Mammary epithelial cell (primary cell): ENCODE data around the gene TBL1X.

Experiments used
- EZH2 ChIP-seq: IDR thresholded peaks from 2 replicates; pipeline ENCODE4 v1.6.1; 2012; ENCODE audit warnings: low read length, inconsistent platforms, borderline replicate concordance
- TF ChIP-seq, protein P1 (sequence below), 2 donors: IDR thresholded peaks in 1 of 2; conservative IDR thresholded peaks in 1 of 2; 2 replicates each; pipeline ENCODE4 v1.5.1; 2011 to 2012; ENCODE audit warnings: inconsistent platforms in 2 of 2, low read length in 2 of 2, mild to moderate bottlenecking in 2 of 2, control low read depth in 1 of 2, low read depth in 1 of 2; ENCODE audit not compliant: insufficient read depth in 1 of 2; ENCODE audit errors: extremely low read depth in 1 of 2

DNA sequence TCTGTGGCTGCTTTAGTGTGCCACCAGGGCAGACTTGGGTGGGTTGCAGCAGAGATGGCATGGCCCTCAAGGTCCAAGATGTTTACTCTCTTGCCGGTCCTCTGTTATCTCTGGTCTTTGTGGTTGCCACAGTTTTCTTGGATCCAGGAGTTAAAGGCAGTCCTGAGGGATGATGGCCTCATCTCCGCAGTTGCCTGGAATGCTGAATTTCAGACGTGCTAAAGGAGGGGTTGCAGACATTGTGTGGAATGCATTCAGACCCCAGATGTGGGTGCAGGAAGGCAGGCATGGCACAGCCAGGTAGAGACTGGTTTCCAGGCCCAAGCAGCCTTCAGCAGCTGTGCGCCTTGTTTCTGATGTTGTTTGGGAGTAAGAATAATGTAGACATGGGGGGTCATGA, 64.4 kb downstream of the TBL1X start:
- TF ChIP-seq, protein P1, sequence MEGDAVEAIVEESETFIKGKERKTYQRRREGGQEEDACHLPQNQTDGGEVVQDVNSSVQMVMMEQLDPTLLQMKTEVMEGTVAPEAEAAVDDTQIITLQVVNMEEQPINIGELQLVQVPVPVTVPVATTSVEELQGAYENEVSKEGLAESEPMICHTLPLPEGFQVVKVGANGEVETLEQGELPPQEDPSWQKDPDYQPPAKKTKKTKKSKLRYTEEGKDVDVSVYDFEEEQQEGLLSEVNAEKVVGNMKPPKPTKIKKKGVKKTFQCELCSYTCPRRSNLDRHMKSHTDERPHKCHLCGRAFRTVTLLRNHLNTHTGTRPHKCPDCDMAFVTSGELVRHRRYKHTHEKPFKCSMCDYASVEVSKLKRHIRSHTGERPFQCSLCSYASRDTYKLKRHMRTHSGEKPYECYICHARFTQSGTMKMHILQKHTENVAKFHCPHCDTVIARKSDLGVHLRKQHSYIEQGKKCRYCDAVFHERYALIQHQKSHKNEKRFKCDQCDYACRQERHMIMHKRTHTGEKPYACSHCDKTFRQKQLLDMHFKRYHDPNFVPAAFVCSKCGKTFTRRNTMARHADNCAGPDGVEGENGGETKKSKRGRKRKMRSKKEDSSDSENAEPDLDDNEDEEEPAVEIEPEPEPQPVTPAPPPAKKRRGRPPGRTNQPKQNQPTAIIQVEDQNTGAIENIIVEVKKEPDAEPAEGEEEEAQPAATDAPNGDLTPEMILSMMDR (conservative IDR thresholded peaks at IDR 0.05 in 1 of 2, IDR thresholded peaks at IDR 0.05 in 1 of 2; ENCODE audit: extremely low read depth in 1 of 2, insufficient read depth in 1 of 2, low read depth in 1 of 2, low read length in 2 of 2) = no peak
- no peak for TF ChIP-seq EZH2
